Measurements from ENCODE around the gene EIF2S1. TPM values are rescaled to one million over a fixed set of nuclear protein-coding genes. Genes with fewer than 3 reads are reported as not detected.

EIF2S1 gene
- total RNA-seq, 4 donors from 2014 or later = 73.2 to 178 (median 114) TPM

GRCh38 chr14:67357969-67358354 is 2.2 kb upstream of the EIF2S1 start:
- DNase-seq (ENCODE audit: extremely low spot score) = no peak
- Histone ChIP-seq H3K27me3 (no peaks in the 10 kb centered on the region), H3K4me3 (peak overlapping the region in 3 of 4 donors; percentile 9 to 81 (median 64)), H3K36me3 (peaks cover 0 to 13% (median 4%) of the 10 kb centered on the region in 4 donors), H3K4me1 (peaks cover 51 to 69% (median 58%) of the 10 kb centered on the region in 4 donors), H3K9me3 (no peaks in the 10 kb centered on the region), H3K27ac (replicated peaks in 1 of 4) (no peak overlapping the region)
- TF ChIP-seq POLR2AphosphoS5 (IDR thresholded peaks at IDR 0.05) (no peak), EP300 (IDR thresholded peaks at IDR 0.05) (no peak), POLR2A (IDR thresholded peaks at IDR 0.05; ENCODE audit: low read depth) (no peak), CTCF (IDR thresholded peaks at IDR 0.05) (no peak)
- WGBS = 63% methylated on average over 9 of the region's 9 CpGs
- intact Hi-C loops (cut with DNase I) = no loop called here

- Histone ChIP-seq H3K4me1 (peaks cover 56 to 81% (median 67%) of the 10 kb centered on the region in 4 donors), H3K27ac (replicated peaks in 1 of 4) (peak overlapping the region; percentile 82 to 93 (median 90)), H3K9me3 (no peaks in the 10 kb centered on the region), H3K36me3 (peaks cover 0 to 12% (median 2%) of the 10 kb centered on the region in 4 donors), H3K27me3 (no peaks in the 10 kb centered on the region), H3K4me3 (peak overlapping the region; percentile 64 to 81 (median 72))
- TF ChIP-seq EP300 (IDR thresholded peaks at IDR 0.05) (no peak), POLR2AphosphoS5 (IDR thresholded peaks at IDR 0.05) (no peak), CTCF (IDR thresholded peaks at IDR 0.05) (no peak), POLR2A (IDR thresholded peaks at IDR 0.05; ENCODE audit: low read depth) (no peak)
- 2% methylated on average over 38 of the region's 38 CpGs for WGBS
- DNase-seq (ENCODE audit: extremely low spot score) = no peak
- intact Hi-C loops (cut with DNase I) = no loop called here
Observed at GRCh38 chr14:67358924-67359774, 979 bp upstream of the EIF2S1 start.

GRCh38 chr14:67360470-67361206 is 510 bp downstream of the EIF2S1 start:
- no peak for DNase-seq (ENCODE audit: extremely low spot score)
- TF ChIP-seq POLR2A (IDR thresholded peaks at IDR 0.05; ENCODE audit: low read depth) = no peak
- TF ChIP-seq POLR2AphosphoS5 (IDR thresholded peaks at IDR 0.05) = no peak
- no peak for TF ChIP-seq CTCF (IDR thresholded peaks at IDR 0.05)
- no peak for TF ChIP-seq EP300 (IDR thresholded peaks at IDR 0.05)
- peak overlapping the region; percentile 82 to 93 (median 90) for H3K27ac ChIP-seq (replicated peaks in 1 of 4)
- H3K27me3 ChIP-seq = no peaks in the 10 kb centered on the region
- intact Hi-C loops (cut with DNase I) = no loop called here
- 5% methylated on average over 9 of the region's 34 CpGs for WGBS
- H3K36me3 ChIP-seq = peaks cover 6 to 23% (median 13%) of the 10 kb centered on the region in 4 donors
- peaks cover 56 to 76% (median 69%) of the 10 kb centered on the region in 4 donors for H3K4me1 ChIP-seq
- no peaks in the 10 kb centered on the region for H3K9me3 ChIP-seq
- peak overlapping the region; percentile 64 to 81 (median 72) for H3K4me3 ChIP-seq

- TF ChIP-seq CTCF (IDR thresholded peaks at IDR 0.05) (no peak), POLR2AphosphoS5 (IDR thresholded peaks at IDR 0.05) (no peak), POLR2A (IDR thresholded peaks at IDR 0.05; ENCODE audit: low read depth) (no peak), EP300 (IDR thresholded peaks at IDR 0.05) (no peak)
- Histone ChIP-seq H3K36me3 (peaks cover 33 to 71% (median 52%) of the 10 kb centered on the region in 4 donors), H3K27ac (replicated peaks in 1 of 4) (no peak overlapping the region), H3K9me3 (no peaks in the 10 kb centered on the region), H3K4me1 (peaks cover 25 to 68% (median 46%) of the 10 kb centered on the region in 4 donors), H3K27me3 (no peaks in the 10 kb centered on the region), H3K4me3 (no peak overlapping the region)
- no peak for DNase-seq (ENCODE audit: extremely low spot score)
- 91% methylated on average over 4 of the region's 4 CpGs for WGBS
- intact Hi-C loops (cut with DNase I) = no loop called here
Observed at GRCh38 chr14:67365476-67365875, 5.3 kb downstream of the EIF2S1 start.

All from esophagus muscularis mucosa (tissue), 4 donors.